ENCODE measurements around the gene GALNT15.

GALNT15 gene

GRCh38 chr3:16252988-16253387, 78.5 kb downstream of the GALNT15 start:
- H3K27ac ChIP-seq, result no peak overlapping the region
- no peak for TF ChIP-seq ZFX (IDR thresholded peaks at IDR 0.05)
- TF ChIP-seq, protein P1, sequence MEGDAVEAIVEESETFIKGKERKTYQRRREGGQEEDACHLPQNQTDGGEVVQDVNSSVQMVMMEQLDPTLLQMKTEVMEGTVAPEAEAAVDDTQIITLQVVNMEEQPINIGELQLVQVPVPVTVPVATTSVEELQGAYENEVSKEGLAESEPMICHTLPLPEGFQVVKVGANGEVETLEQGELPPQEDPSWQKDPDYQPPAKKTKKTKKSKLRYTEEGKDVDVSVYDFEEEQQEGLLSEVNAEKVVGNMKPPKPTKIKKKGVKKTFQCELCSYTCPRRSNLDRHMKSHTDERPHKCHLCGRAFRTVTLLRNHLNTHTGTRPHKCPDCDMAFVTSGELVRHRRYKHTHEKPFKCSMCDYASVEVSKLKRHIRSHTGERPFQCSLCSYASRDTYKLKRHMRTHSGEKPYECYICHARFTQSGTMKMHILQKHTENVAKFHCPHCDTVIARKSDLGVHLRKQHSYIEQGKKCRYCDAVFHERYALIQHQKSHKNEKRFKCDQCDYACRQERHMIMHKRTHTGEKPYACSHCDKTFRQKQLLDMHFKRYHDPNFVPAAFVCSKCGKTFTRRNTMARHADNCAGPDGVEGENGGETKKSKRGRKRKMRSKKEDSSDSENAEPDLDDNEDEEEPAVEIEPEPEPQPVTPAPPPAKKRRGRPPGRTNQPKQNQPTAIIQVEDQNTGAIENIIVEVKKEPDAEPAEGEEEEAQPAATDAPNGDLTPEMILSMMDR (conservative IDR thresholded peaks at IDR 0.05), result no peak

DNA sequence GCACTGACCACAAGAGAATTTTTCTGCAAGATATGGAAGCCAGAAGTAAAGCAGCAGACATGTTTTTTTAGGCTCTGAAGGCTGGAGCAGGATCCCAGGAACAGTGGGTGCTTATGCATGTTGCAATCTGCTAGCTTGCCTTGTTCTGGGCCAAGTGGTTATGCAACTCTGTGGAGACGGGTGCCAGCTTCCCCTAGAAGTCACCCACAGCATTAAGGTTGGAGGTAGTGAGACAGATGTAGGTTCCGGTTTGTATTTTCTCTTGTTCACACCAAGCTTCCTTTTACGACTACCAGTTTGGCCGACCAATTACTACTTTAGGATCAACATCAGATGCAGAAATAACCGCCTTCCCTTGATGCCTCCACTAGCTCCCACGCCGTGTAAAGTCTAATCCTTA, 79.1 kb downstream of the GALNT15 start:
- TF ChIP-seq, protein P1 (conservative IDR thresholded peaks at IDR 0.05), result no peak
- no peak for TF ChIP-seq ZFX (IDR thresholded peaks at IDR 0.05)
- no peak overlapping the region for H3K27ac ChIP-seq

- H3K27ac ChIP-seq, result no peak overlapping the region
- no peak for TF ChIP-seq ZFX (IDR thresholded peaks at IDR 0.05)
- TF ChIP-seq, protein P1 (conservative IDR thresholded peaks at IDR 0.05), result no peak
These were observed 80.4 kb downstream of the GALNT15 start for GRCh38 chr3:16254916-16255315.

DNA sequence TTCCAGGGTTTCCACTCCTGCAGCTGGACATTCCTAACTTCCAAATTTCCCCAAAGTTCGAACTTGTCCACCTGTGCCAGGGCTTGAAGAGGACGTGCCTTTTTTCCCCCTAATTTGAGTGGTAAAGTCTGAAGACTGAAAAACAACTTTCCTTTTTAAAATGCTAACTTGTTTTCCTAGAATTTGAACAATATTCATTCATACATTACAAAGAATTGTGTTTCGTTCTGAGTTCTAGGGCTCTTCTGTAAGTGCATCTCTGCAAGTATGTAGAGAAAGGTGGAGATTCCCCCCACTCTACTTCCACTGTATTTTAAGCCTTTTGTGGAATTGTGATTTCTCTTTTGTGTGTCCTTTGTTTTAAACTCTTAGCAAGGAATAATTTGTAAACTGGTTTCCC, 80.8 kb downstream of the GALNT15 start:
- TF ChIP-seq ZFX (IDR thresholded peaks at IDR 0.05), result no peak
- TF ChIP-seq, protein P1 (conservative IDR thresholded peaks at IDR 0.05), result no peak
- no peak overlapping the region for H3K27ac ChIP-seq

DNA sequence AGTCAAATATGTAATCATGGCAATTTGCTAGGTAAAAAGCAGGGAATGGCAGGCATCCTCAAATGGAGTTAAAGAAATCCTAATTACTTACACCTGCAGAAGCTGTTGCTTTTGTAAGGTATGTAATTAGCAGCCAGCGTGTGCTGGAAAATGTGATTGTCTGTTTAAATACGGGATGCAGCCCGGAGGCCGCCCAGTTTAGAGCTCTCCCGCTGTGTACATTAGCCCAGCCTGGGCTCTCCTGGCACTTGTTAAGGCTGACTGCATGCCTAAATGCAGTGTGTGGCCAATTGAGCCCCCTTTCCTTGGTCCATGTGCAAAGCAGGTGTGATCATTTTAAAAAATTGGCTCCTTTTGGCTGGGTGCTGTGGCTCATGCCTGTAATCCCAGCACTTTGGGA, 81.2 kb downstream of the GALNT15 start:
- no peak overlapping the region for H3K27ac ChIP-seq
- TF ChIP-seq ZFX (IDR thresholded peaks at IDR 0.05), result no peak
- TF ChIP-seq, protein P1 (conservative IDR thresholded peaks at IDR 0.05), result no peak

DNA sequence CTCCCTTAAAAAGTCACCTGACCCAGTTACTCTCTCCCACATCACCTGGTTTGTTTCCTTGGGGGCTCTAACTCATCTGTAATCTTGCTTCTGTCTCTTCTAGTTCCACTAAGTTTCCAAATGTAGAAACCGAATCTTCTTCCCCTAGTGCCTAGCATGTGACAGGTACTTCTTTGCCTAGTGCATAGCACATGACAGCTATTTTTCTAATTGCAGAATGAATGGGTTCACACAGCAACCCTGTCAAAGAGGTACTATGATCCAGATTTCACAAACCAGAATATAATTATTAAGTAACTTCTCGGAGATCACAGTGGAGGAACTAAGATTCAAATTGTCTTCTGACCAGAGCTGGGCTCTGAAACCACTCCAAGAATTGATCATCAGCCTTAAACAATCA, 82.8 kb downstream of the GALNT15 start:
- TF ChIP-seq, protein P1 (conservative IDR thresholded peaks at IDR 0.05), result no peak
- no peak for TF ChIP-seq ZFX (IDR thresholded peaks at IDR 0.05)
- no peak overlapping the region for H3K27ac ChIP-seq

GRCh38 chr3:16258177-16258576, 83.7 kb downstream of the GALNT15 start:
- H3K27ac ChIP-seq, result no peak overlapping the region

More at GRCh38 chr3:16258177-16258576, 83.7 kb downstream of the GALNT15 start:
- TF ChIP-seq ZFX (IDR thresholded peaks at IDR 0.05), result no peak
- TF ChIP-seq, protein P1 (conservative IDR thresholded peaks at IDR 0.05), result no peak
